Skeletal muscle tissue (tissue), 4 donors: Measurements from ENCODE around the gene MTCL1. TPM values are rescaled to one million over a fixed set of nuclear protein-coding genes. Genes with fewer than 3 reads are reported as not detected.

Experiments
- H3K27ac ChIP-seq: one replicate; pipeline ENCODE4 v1.7.0; 2013; ENCODE audit warnings: mild to moderate bottlenecking, low read depth, low read length, inconsistent platforms
- H3K27me3 ChIP-seq, 3 donors: one replicate each; pipeline ENCODE4 v1.7.0; 2013; ENCODE audit warnings: low read length in 3 of 3; ENCODE audit not compliant: control insufficient read depth in 3 of 3, insufficient read depth in 3 of 3
- H3K36me3 ChIP-seq, 3 donors: one replicate each; pipeline ENCODE4 v1.7.0; 2013; ENCODE audit warnings: low read length in 3 of 3; ENCODE audit not compliant: control insufficient read depth in 3 of 3, insufficient read depth in 3 of 3
- H3K4me1 ChIP-seq, 3 donors: one replicate each; pipeline ENCODE4 v1.7.0; 2013; ENCODE audit warnings: low read length in 3 of 3, mild to moderate bottlenecking in 3 of 3; ENCODE audit not compliant: control insufficient read depth in 3 of 3, insufficient read depth in 3 of 3
- H3K4me3 ChIP-seq, 3 donors: one replicate each; pipeline ENCODE4 v1.7.0; 2013; ENCODE audit warnings: low read length in 3 of 3
- H3K9ac ChIP-seq, 3 donors: one replicate each; pipeline ENCODE4 v1.7.0; 2013; ENCODE audit warnings: low read length in 3 of 3, mild to moderate bottlenecking in 3 of 3, moderate library complexity in 2 of 3, low read depth in 1 of 3
- H3K9me3 ChIP-seq, 3 donors: one replicate each; pipeline ENCODE4 v1.7.0; 2013; ENCODE audit warnings: low read length in 3 of 3; ENCODE audit not compliant: control insufficient read depth in 3 of 3
- total RNA-seq: library from RNA; depleted of rRNA; stranded (reverse); fragments of >200 nt; gene quantifications from one replicate; pipeline ENCODE4 v1.2.3, GENCODE V29; 2014
- donor health status: Osteomylitis.

MTCL1 gene
- total RNA-seq, 1 donor from 2014 or later = 12.5 TPM

DNA sequence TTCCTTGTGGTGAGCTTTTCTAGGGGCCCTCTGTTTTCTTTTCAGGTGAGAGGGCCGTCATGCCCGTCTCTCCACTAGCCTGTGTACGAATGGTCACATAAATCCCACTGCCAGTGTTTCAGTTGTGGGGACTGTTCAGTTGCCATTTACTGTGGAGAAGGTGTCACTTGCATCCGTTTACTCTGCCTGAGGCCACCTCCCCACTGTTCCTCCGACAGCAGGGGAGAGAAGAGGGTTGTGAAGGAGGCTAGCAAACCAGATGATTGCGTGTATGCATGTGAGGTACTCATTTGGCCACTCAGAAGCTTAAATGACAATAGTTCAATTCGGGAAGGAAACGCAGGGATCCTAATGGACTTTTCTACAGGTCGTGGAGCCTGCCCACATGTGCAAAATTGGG, 3.3 kb downstream of the MTCL1 start:
- H3K4me3 ChIP-seq = no peak overlapping the region
- no peaks in the 10 kb centered on the region for H3K36me3 ChIP-seq
- H3K27me3 ChIP-seq = peaks cover 0 to 6% (median 6%) of the 10 kb centered on the region in 3 donors
- no peaks in the 10 kb centered on the region for H3K9me3 ChIP-seq
- no peak overlapping the region for H3K9ac ChIP-seq
- H3K4me1 ChIP-seq = peaks cover 18 to 21% (median 18%) of the 10 kb centered on the region in 3 donors
- H3K27ac ChIP-seq = no peak overlapping the region

DNA sequence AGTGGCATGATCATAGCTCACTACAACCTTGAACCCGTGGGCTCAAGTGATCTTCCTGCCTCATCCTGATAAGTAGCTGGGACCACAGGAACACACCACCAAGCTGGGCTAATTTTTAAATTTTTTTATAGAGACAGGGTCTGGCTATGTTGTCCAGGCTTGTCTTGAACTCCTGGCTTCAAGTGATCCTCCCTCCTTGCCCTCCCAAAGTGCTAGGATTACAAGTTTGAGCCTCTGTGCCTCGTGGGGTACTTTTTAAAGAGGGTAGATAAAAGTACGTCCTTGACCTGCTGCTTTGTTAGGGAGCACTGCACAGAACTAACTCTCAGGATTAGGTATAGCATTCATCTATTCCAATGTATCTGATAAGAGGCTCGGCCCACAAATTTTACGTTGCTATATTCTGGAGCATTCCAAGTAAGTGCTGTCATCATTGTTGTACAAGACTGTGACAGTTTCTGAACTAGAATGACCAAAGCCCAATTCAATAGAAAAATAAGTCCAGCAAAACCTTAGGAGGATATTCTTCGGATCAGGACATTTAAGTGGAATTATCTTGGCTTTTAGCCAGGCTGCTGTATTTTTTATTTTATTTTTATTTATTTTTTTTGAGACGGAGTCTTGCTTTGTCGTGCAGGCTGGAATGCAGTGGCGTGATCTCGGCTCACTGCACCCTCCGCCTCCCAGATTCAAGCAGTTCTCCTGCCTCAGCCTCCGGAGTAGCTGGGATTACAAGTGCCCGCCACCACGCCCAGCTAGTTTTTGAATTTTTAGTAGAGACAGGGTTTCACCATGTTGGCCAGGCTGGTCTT, 4.1 kb downstream of the MTCL1 start:
- no peaks in the 10 kb centered on the region for H3K36me3 ChIP-seq
- no peak overlapping the region for H3K9ac ChIP-seq
- no peaks in the 10 kb centered on the region for H3K9me3 ChIP-seq
- peaks cover 0 to 6% (median 6%) of the 10 kb centered on the region in 3 donors for H3K27me3 ChIP-seq
- no peak overlapping the region for H3K4me3 ChIP-seq
- peaks cover 10 to 13% (median 10%) of the 10 kb centered on the region in 3 donors for H3K4me1 ChIP-seq
- no peak overlapping the region for H3K27ac ChIP-seq

DNA sequence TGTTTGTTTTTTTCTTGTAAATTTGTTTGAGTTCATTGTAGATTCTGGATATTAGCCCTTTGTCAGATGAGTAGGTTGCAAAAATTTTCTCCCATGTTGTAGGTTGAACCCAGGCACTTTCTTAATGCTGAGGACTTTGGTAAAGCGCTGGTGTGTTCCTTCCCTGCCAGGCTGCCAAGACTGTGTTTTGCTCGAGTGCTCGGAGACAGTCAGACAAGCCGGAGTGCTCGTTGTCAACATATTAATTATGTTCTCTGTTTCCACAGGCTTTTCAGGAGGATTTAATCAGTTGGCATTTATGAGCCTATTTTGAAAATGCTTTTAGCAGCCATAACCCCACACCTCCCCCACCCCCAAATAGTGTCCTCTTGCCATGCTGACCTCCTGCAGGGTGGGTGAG, 6.4 kb downstream of the MTCL1 start:
- peaks cover 0 to 3% (median 2%) of the 10 kb centered on the region in 3 donors for H3K27me3 ChIP-seq
- peaks cover 4 to 8% (median 5%) of the 10 kb centered on the region in 3 donors for H3K4me1 ChIP-seq
- H3K27ac ChIP-seq = no peak overlapping the region
- no peaks in the 10 kb centered on the region for H3K9me3 ChIP-seq
- H3K9ac ChIP-seq = no peak overlapping the region
- no peak overlapping the region for H3K4me3 ChIP-seq
- no peaks in the 10 kb centered on the region for H3K36me3 ChIP-seq

DNA sequence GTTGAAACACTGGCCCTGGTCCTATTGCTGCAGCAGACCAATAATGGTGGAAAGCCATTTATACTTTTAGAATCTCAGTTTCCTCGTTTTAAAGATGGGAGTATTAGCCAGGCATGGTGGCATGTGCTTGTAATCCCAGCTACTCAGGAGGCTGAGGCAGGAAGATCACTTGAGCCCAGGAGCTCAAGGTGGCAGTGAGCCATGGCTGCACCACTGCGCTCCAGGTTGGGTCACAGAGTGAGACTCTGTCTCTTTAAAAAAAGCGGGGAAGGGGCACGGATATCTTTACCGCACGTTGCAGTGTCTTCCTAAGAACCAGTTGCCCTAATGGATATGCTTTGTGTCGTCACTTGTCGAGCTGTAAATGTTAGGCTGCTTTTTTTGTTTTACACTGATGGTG, 8.3 kb downstream of the MTCL1 start:
- H3K27ac ChIP-seq = no peak overlapping the region
- no peaks in the 10 kb centered on the region for H3K36me3 ChIP-seq
- H3K4me3 ChIP-seq = no peak overlapping the region
- no peak overlapping the region for H3K9ac ChIP-seq
- H3K9me3 ChIP-seq = no peaks in the 10 kb centered on the region
- H3K27me3 ChIP-seq = no peaks in the 10 kb centered on the region
- H3K4me1 ChIP-seq = no peaks in the 10 kb centered on the region

DNA sequence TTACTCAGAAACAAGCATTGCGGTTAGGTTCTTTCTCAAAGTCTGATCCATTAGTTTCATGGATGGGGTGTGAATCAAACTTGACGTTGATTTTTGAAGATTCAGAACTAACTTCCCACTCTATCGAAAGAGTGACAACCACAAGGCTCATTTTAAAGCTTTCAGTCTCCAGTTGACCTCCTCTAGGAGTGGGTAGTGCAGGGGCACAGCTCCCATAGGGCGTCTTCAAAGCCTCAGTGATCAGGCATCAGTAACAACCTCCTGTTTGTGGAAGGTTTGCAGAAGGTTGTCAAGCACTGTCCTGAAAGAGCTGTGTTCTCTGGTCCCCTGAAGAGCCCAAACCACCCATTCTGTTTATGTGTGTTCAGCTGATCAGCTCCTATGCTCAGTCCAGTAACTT, 10.2 kb downstream of the MTCL1 start:
- peaks cover 0 to 4% (median 0%) of the 10 kb centered on the region in 3 donors for H3K36me3 ChIP-seq
- no peak overlapping the region for H3K27ac ChIP-seq
- no peaks in the 10 kb centered on the region for H3K9me3 ChIP-seq
- H3K4me1 ChIP-seq = no peaks in the 10 kb centered on the region
- H3K4me3 ChIP-seq = no peak overlapping the region
- no peaks in the 10 kb centered on the region for H3K27me3 ChIP-seq
- no peak overlapping the region for H3K9ac ChIP-seq

DNA sequence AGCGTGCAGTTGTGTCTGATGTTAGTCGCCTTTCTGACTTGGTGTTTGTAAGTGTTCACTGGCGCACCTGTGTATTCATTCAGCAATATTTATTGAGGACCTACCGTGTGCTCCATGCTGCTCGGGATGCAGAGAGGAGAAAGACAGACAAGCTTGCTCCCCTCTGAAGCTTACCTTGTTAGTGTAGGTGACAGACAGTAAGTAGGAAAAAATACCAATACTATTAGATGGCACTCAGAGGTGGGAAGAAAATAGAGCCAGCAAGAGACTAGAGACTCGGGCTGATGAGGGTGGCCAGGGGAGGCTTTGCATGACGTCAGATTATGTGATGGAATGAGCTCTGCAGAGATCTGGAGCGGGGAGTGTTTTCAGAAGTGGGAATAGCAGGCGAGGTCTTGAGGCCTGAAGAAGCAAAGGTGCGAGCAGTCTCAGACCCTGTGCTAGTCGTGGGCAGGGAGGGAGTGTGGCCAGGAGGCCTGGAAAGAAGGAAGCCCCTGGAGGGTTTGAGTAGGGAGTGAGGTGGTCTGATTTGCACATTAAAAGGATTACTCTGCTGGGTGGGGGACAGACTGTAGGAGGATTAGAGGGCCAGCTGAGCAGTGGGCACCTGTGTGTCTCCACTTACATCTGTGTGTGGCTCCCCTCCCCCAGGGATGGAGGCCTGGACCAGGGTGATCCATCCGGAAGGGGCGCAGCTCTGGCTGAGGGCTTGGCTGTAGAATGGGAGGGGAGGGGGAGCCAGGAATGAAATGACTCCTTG, 11.8 kb downstream of the MTCL1 start:
- H3K9ac ChIP-seq = no peak overlapping the region
- H3K4me1 ChIP-seq = no peaks in the 10 kb centered on the region
- no peak overlapping the region for H3K4me3 ChIP-seq
- no peaks in the 10 kb centered on the region for H3K9me3 ChIP-seq
- no peak overlapping the region for H3K27ac ChIP-seq
- H3K36me3 ChIP-seq = peaks cover 0 to 5% (median 4%) of the 10 kb centered on the region in 3 donors
- H3K27me3 ChIP-seq = no peaks in the 10 kb centered on the region

DNA sequence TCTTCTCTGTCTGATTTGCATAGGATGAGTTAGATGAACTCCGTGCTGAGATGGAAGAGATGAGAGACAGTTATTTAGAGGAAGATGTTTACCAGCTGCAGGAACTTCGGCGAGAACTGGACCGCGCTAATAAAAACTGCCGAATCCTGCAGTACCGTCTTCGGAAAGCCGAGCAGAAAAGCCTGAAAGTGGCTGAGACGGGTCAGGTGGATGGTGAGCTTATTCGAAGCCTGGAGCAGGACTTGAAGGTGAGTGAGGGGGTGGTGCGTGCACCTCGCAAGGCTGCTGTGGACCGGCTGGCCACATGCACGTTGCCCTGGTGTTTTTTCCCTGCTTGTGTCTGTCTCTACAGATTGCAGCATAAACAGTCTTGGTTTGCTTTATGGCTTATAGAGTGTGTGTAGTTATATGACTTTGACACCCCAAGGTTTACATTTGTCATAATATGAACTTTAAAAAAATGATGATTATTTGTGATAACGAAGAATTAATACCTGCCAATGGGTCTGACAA, 13.1 kb downstream of the MTCL1 start:
- H3K4me3 ChIP-seq = no peak overlapping the region
- H3K27ac ChIP-seq = no peak overlapping the region
- H3K4me1 ChIP-seq = no peaks in the 10 kb centered on the region
- H3K36me3 ChIP-seq = peaks cover 0 to 5% (median 4%) of the 10 kb centered on the region in 3 donors
- no peaks in the 10 kb centered on the region for H3K9me3 ChIP-seq
- no peaks in the 10 kb centered on the region for H3K27me3 ChIP-seq
- H3K9ac ChIP-seq = no peak overlapping the region

DNA sequence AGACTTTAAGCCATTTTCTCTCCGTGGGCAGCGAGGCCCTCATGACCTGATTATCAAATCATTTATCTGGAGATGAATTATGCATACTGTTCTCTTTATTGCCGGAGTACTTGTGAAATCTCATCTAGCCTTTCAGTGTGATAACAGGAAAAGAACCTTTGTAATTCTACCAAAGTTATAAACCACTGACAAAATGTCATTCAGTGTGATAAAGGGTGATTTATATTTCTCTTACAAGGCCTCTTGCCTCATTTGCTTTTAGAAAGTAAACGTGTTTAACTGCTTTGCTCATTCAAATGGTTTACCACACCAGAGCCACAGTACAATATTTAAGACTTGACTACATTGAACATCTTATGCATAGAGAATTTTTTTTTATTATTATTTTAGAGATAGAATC, 13.8 kb downstream of the MTCL1 start:
- H3K27ac ChIP-seq = no peak overlapping the region
- no peaks in the 10 kb centered on the region for H3K9me3 ChIP-seq
- no peak overlapping the region for H3K9ac ChIP-seq
- H3K4me1 ChIP-seq = no peaks in the 10 kb centered on the region
- no peaks in the 10 kb centered on the region for H3K27me3 ChIP-seq
- no peak overlapping the region for H3K4me3 ChIP-seq
- H3K36me3 ChIP-seq = peaks cover 0 to 5% (median 4%) of the 10 kb centered on the region in 3 donors

DNA sequence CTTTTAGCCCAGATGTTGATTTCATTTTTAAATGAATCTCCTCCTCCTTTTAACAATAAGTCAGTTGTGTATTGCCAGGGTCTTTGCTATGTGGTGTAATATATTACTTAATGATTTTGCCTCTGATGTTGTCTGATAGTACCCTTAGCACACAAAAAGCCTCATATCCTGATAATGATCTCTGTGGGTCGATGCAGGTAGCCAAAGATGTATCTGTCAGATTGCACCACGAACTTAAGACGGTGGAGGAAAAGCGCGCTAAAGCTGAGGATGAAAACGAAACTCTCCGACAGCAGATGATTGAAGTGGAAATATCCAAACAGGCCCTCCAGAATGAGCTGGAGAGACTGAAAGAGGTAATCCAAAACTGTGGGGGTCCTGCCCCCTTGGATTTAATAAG, 14.8 kb downstream of the MTCL1 start:
- Histone ChIP-seq H3K9ac (no peak overlapping the region), H3K4me3 (no peak overlapping the region), H3K36me3 (peaks cover 0 to 5% (median 4%) of the 10 kb centered on the region in 3 donors), H3K4me1 (no peaks in the 10 kb centered on the region), H3K9me3 (no peaks in the 10 kb centered on the region), H3K27me3 (no peaks in the 10 kb centered on the region), H3K27ac (no peak overlapping the region)
